GM23248 (cell line): ENCODE data around the gene RPS6KC1. TPM values are rescaled to one million over a fixed set of nuclear protein-coding genes. Genes with fewer than 3 reads are reported as not detected.

Experiments
- DNase-seq: peaks from one replicate; pipeline ENCODE4 v3.0.0-alpha.2; 2015
- H2AFZ ChIP-seq: fragments of 200-600 bp; sonication (generic); 2 replicates; pipeline ENCODE4 v1.6.1; 2016; ENCODE audit warnings: antibody characterized with exemption
- H3F3A ChIP-seq: fragments of 200-600 bp; sonication (generic); 2 replicates; pipeline ENCODE4 v1.6.1; 2016; ENCODE audit warnings: mild to moderate bottlenecking, antibody characterized with exemption, mixed run types; ENCODE audit not compliant: insufficient read depth
- H3K27ac ChIP-seq: fragments of 200-600 bp; sonication (generic); 2 replicates; pipeline ENCODE4 v1.5.1; 2016; ENCODE audit warnings: mild to moderate bottlenecking
- H3K27me3 ChIP-seq: fragments of 200-600 bp; sonication (generic); replicated peaks from 2 replicates; pipeline ENCODE4 v1.6.1; 2016; ENCODE audit warnings: mild to moderate bottlenecking; ENCODE audit not compliant: insufficient read depth
- H3K36me3 ChIP-seq: fragments of 200-600 bp; sonication (generic); 2 replicates; pipeline ENCODE4 v1.6.1; 2016; ENCODE audit warnings: low read depth, mild to moderate bottlenecking
- H3K4me1 ChIP-seq: fragments of 200-600 bp; sonication (generic); 2 replicates; pipeline ENCODE4 v1.6.1; 2016; ENCODE audit warnings: mild to moderate bottlenecking; ENCODE audit not compliant: insufficient read depth
- H3K4me2 ChIP-seq: fragments of 200-600 bp; sonication (generic); one replicate; pipeline ENCODE4 v1.6.1; 2016; ENCODE audit warnings: mild to moderate bottlenecking; ENCODE audit not compliant: unreplicated experiment
- H3K4me3 ChIP-seq: fragments of 200-600 bp; sonication (generic); 2 replicates; pipeline ENCODE4 v1.5.1; 2016; ENCODE audit warnings: mild to moderate bottlenecking
- H3K79me2 ChIP-seq: fragments of 200-600 bp; sonication (generic); 2 replicates; pipeline ENCODE4 v1.6.1; 2016; ENCODE audit warnings: mild to moderate bottlenecking; ENCODE audit not compliant: insufficient read depth
- H3K9ac ChIP-seq: fragments of 200-600 bp; sonication (generic); 2 replicates; pipeline ENCODE4 v1.6.1; 2016; ENCODE audit warnings: mild to moderate bottlenecking
- H3K9me2 ChIP-seq: fragments of 200-600 bp; sonication (generic); 2 replicates; pipeline ENCODE4 v1.6.1; 2016; ENCODE audit warnings: mixed run types, mild to moderate bottlenecking, moderate library complexity; ENCODE audit not compliant: insufficient read depth
- H3K9me3 ChIP-seq: fragments of 200-600 bp; sonication (generic); one replicate; pipeline ENCODE4 v1.6.1; 2017; ENCODE audit warnings: low read depth
- H4K20me1 ChIP-seq: fragments of 200-600 bp; sonication (generic); 2 replicates; pipeline ENCODE4 v1.6.0; 2016; ENCODE audit not compliant: insufficient read depth
- EZH2 ChIP-seq: fragments of 200-600 bp; sonication (generic); IDR thresholded peaks from 2 replicates; pipeline ENCODE4 v1.6.1; 2018; ENCODE audit warnings: antibody characterized with exemption, mild to moderate bottlenecking; ENCODE audit not compliant: insufficient read depth, poor library complexity, severe bottlenecking
- EZH2phosphoT487 ChIP-seq: fragments of 200-600 bp; sonication (generic); IDR thresholded peaks from 2 replicates; pipeline ENCODE4 v1.6.1; 2018; ENCODE audit warnings: antibody characterized with exemption, moderate library complexity, mild to moderate bottlenecking, low read depth; ENCODE audit not compliant: insufficient read depth
- WGBS, 2 experiments: methylation state at CpG; one replicate each; pipeline ENCODE4 v1.1.6; 2015 to 2017; ENCODE audit warnings: low lambda C conversion rate in 2 of 2, low coverage in 1 of 2; ENCODE audit errors: missing lambda C conversion rate in 2 of 2; 5-methylcytosine and 5-hydroxymethylcytosine counted together
- in situ Hi-C: fragments of 300-500 bp; cut with MboI; formaldehyde crosslinking; loops from 2 replicates; pipeline ENCODE4 v1.15.0; 2020
- polyA plus RNA-seq: library from polyadenylated mRNA; unstranded; fragments of >200 nt; fragmentation: Nextera tagmentation; extraction: Ambion mirVana; gene quantifications from 2 replicates; pipeline ENCODE4 v1.2.1, GENCODE V29; 2016
- total RNA-seq: library from RNA; depleted of rRNA; stranded (reverse); fragments of >200 nt; shearing (Covaris generic); gene quantifications from 2 replicates; pipeline ENCODE4 v1.2.3, GENCODE V29; 2014

Gene RPS6KC1
- total and polyA plus RNA-seq, 2 experiments from 2014 or later: 16.4 to 16.8 TPM

DNA sequence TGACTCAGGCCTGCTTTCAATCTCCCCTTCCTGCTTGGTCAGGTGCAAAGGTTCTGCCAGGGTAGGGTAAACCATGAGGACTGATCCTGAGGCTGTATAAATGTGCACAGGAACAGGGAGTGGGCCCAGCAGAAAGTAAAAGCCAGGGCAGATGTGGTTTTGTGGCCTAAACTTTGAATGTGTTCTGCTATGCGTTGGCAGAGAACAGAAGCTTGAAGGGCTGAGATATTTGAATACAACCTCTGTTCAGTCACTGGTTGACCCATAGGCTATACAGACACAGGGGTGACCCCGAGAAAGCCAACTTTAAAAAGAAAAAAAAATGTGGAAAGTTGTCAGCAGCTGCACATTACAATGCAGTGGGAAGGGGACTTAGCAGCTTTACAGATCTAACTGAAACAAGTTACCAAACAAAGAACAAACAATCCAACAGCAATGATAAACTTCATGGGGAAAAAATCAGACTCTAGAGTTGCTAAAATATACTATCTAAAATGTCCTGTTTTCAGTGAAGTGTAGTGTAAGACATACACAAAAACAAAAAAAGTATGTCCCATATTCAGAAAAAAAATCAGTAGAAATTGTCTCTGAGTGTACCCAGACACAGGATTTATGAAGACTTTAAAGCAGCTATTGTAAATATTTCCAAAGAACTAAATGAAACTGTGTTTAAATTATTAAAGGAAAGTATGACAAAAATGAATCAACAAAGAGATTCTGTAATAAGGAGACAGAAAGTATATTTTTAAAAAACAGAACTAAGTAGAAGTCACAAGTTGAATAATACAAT lies 216.1 kb downstream of the RPS6KC1 start:
- H3K9me2 ChIP-seq: no peaks in the 10 kb centered on the region
- no peaks in the 10 kb centered on the region for H4K20me1 ChIP-seq
- TF ChIP-seq EZH2: no peak
- no peak for TF ChIP-seq EZH2phosphoT487
- peaks cover 2% of the 10 kb centered on the region; the same call in 1 of the 2 replicates for H3K36me3 ChIP-seq
- no peaks in the 10 kb centered on the region for H3K9me3 ChIP-seq
- 95 to 100% methylated on average over 2 of the region's 2 CpGs for WGBS, 2 experiments
- H3K27me3 ChIP-seq: no peaks in the 10 kb centered on the region
- H3K4me1 ChIP-seq: peaks cover 6% of the 10 kb centered on the region
- no peaks in the 10 kb centered on the region for H3F3A ChIP-seq
- H3K79me2 ChIP-seq: no peaks in the 10 kb centered on the region
- no peak for DNase-seq
- in situ Hi-C loops: no loop called here
- H3K9ac ChIP-seq: no peak overlapping the region
- no peak overlapping the region for H3K27ac ChIP-seq
- H2AFZ ChIP-seq: no peak overlapping the region
- H3K4me3 ChIP-seq: no peak overlapping the region
- no peak overlapping the region for H3K4me2 ChIP-seq

DNA sequence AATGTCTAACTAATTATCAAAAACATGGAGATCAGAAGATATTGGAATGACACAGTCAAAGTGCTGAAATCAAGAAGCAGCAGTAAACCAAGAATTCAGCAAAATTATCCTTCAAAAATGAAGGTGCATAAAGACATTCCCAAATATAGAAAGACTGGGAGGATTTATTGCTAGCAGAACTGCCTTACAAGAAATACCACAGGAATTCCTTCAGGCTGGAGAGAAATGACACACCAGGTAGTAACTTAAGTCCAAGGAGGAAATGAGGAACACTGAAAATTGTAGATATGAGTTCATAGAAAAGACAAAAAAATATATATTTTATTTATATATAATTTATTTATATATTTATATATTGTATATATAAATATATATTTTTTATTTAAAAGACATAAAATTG lies 217.2 kb downstream of the RPS6KC1 start:
- H3K4me2 ChIP-seq: no peak overlapping the region
- no peaks in the 10 kb centered on the region for H3K9me3 ChIP-seq
- no peaks in the 10 kb centered on the region for H3K36me3 ChIP-seq
- DNase-seq: peak; percentile 44
- no peaks in the 10 kb centered on the region for H3K9me2 ChIP-seq
- H2AFZ ChIP-seq: no peak overlapping the region
- no peak for TF ChIP-seq EZH2
- no peak for TF ChIP-seq EZH2phosphoT487
- H3K4me1 ChIP-seq: peaks cover 8% of the 10 kb centered on the region
- in situ Hi-C loops: no loop called here
- no peaks in the 10 kb centered on the region for H3K27me3 ChIP-seq
- no peaks in the 10 kb centered on the region for H3F3A ChIP-seq
- no peak overlapping the region for H3K27ac ChIP-seq
- H3K4me3 ChIP-seq: no peak overlapping the region
- no peaks in the 10 kb centered on the region for H3K79me2 ChIP-seq
- no peak overlapping the region for H3K9ac ChIP-seq
- H4K20me1 ChIP-seq: no peaks in the 10 kb centered on the region

DNA sequence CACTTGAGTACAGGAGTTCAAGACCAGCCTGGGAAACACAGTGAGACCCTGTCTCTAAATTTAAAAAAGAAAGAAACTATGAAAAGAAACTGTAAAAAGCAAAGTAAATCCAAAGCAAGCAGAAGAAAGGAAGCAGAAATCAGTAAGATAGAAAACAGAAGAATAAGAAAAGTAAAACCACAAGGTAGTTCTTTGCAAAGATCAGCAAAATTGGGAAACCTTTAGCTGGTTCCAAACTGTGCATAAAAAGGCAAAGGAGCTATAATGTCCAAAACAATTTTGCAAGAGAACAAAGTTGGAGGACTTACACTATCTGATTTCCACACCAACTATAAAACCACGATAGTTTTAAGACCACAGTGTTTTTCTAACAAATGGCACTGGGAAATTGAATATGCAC lies 218.8 kb downstream of the RPS6KC1 start:
- Histone ChIP-seq H3K9ac (no peak overlapping the region), H3K4me2 (no peak overlapping the region), H3K36me3 (peaks cover 6% of the 10 kb centered on the region; the same call in 1 of the 2 replicates), H3K9me2 (no peaks in the 10 kb centered on the region), H4K20me1 (no peaks in the 10 kb centered on the region; the same call in 1 of the 2 replicates), H3K27me3 (no peaks in the 10 kb centered on the region), H3K4me3 (no peak overlapping the region), H3F3A (no peaks in the 10 kb centered on the region), H3K27ac (no peak overlapping the region), H2AFZ (no peak overlapping the region), H3K9me3 (no peaks in the 10 kb centered on the region), H3K4me1 (peaks cover 13% of the 10 kb centered on the region), H3K79me2 (no peaks in the 10 kb centered on the region)
- DNase-seq: no peak
- WGBS, 2 experiments: 96 to 100% methylated on average over 1 of the region's 1 CpG
- TF ChIP-seq EZH2phosphoT487 (no peak), EZH2 (no peak)
- in situ Hi-C loops: no loop called here

DNA sequence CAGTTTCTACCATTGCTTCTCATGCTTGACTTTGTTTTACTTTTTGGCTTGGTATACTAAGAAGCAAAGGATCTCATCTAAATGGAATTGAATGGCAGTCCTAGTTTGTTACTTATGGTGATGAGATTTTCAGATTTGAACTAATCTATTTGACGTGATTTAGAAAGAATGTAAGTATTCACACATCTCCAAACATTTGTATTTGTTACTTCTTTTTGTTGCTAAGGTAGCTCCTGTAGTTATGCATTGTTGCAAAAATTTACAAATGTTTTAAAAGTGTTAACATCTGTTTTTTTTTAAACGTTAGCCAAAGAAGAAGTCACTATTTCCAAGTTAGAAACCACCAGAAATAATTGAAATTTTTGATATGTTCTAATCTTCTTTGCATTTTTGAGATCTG lies 222.5 kb downstream of the RPS6KC1 start:
- Histone ChIP-seq H3K9ac (no peak overlapping the region), H3K4me2 (no peak overlapping the region), H3F3A (no peaks in the 10 kb centered on the region), H2AFZ (no peak overlapping the region), H3K9me3 (no peaks in the 10 kb centered on the region), H3K27ac (peak overlapping the region; percentile 51), H3K4me3 (no peak overlapping the region), H3K9me2 (no peaks in the 10 kb centered on the region), H3K79me2 (no peaks in the 10 kb centered on the region), H3K36me3 (peaks cover 6% of the 10 kb centered on the region; the same call in 1 of the 2 replicates), H4K20me1 (no peaks in the 10 kb centered on the region; the same call in 1 of the 2 replicates), H3K4me1 (0 out of 2 replicates have a peak, but pooled peaks cover 7% of the 10 kb centered on the region), H3K27me3 (no peaks in the 10 kb centered on the region)
- in situ Hi-C loops: no loop called here
- DNase-seq: peak; percentile 44
- no peak for TF ChIP-seq EZH2
- 23 to 25% methylated on average over 2 of the region's 2 CpGs for WGBS, 2 experiments
